Measurements from ENCODE around the gene PEAR1.

DNA sequence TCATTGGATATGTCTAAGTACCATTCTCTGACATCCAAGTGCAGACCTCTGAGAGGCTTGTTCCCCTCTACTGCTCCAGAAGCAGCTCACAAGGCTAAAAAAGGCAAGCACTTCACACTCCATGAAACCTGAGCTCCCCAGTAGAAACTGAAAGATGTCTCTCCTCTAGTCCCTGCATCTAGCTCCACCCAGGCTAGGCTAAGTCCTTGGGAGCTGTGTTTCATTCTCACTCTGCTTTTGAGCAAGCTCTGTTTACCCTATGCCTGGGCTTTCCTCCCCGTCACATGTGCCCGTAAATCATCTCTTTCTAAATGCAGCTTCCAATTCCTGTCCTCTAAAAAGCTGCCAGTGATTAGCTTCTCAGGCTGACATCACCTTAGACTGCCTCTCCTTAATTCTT, 65.9 kb downstream of the PEAR1 start:
- TF ChIP-seq, protein P1, sequence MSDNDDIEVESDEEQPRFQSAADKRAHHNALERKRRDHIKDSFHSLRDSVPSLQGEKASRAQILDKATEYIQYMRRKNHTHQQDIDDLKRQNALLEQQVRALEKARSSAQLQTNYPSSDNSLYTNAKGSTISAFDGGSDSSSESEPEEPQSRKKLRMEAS (IDR thresholded peaks at IDR 0.05) = no peak
- TF ChIP-seq CEBPB (IDR thresholded peaks at IDR 0.05) (no peak), EP300 (IDR thresholded peaks at IDR 0.05; ENCODE audit: borderline replicate concordance) (no peak), RAD21 (IDR thresholded peaks at IDR 0.05; ENCODE audit: low read depth) (no peak), TEAD4 (IDR thresholded peaks at IDR 0.05) (no peak), YY1 (IDR thresholded peaks at IDR 0.05; ENCODE audit: low read depth) (no peak), ZBTB7A (IDR thresholded peaks at IDR 0.05; ENCODE audit: low read depth) (no peak), NFIC (IDR thresholded peaks at IDR 0.05) (no peak), TAF1 (IDR thresholded peaks at IDR 0.05; ENCODE audit: low read depth) (no peak), CREB1 (IDR thresholded peaks at IDR 0.05; ENCODE audit: low read depth) (no peak), FOXM1 (IDR thresholded peaks at IDR 0.05; ENCODE audit: borderline replicate concordance, low read depth) (no peak)
- TF ChIP-seq, protein P2, sequence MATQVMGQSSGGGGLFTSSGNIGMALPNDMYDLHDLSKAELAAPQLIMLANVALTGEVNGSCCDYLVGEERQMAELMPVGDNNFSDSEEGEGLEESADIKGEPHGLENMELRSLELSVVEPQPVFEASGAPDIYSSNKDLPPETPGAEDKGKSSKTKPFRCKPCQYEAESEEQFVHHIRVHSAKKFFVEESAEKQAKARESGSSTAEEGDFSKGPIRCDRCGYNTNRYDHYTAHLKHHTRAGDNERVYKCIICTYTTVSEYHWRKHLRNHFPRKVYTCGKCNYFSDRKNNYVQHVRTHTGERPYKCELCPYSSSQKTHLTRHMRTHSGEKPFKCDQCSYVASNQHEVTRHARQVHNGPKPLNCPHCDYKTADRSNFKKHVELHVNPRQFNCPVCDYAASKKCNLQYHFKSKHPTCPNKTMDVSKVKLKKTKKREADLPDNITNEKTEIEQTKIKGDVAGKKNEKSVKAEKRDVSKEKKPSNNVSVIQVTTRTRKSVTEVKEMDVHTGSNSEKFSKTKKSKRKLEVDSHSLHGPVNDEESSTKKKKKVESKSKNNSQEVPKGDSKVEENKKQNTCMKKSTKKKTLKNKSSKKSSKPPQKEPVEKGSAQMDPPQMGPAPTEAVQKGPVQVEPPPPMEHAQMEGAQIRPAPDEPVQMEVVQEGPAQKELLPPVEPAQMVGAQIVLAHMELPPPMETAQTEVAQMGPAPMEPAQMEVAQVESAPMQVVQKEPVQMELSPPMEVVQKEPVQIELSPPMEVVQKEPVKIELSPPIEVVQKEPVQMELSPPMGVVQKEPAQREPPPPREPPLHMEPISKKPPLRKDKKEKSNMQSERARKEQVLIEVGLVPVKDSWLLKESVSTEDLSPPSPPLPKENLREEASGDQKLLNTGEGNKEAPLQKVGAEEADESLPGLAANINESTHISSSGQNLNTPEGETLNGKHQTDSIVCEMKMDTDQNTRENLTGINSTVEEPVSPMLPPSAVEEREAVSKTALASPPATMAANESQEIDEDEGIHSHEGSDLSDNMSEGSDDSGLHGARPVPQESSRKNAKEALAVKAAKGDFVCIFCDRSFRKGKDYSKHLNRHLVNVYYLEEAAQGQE (IDR thresholded peaks at IDR 0.05; ENCODE audit: low read depth) = no peak
- TF ChIP-seq, protein P3, sequence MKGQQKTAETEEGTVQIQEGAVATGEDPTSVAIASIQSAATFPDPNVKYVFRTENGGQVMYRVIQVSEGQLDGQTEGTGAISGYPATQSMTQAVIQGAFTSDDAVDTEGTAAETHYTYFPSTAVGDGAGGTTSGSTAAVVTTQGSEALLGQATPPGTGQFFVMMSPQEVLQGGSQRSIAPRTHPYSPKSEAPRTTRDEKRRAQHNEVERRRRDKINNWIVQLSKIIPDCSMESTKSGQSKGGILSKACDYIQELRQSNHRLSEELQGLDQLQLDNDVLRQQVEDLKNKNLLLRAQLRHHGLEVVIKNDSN (IDR thresholded peaks at IDR 0.05) = no peak
